PC-3 (cell line): ENCODE results near the gene CFAP58. TPM values are rescaled to one million over a fixed set of nuclear protein-coding genes. Genes with fewer than 3 reads are reported as not detected.
A peak's percentile ranks its signal among the peaks of the same experiment; 100 is the strongest.

Experiments used
- ATAC-seq: fragments of 200-7000 bp; cut with Tn5 transposase; 2 replicates; pipeline ENCODE4 v1.9.1; 2020; ENCODE audit warnings: mild to moderate bottlenecking, moderate library complexity
- BruUV-seq: library from RNA; stranded (reverse); fragments of 400-500 nt; replicated peaks from 2 replicates; lab custom pipeline; 2021; lab: Mats Ljungman, UMichigan
- CTCF ChIA-PET: fragments of 300-600 bp; sonication (Branson Sonifier 250); formaldehyde crosslinking; loops from one replicate; lab custom pipeline; 2022; ENCODE audit warnings: antibody characterized with exemption; lab: Charles Lee
- POLR2A ChIA-PET: fragments of 300-600 bp; sonication (Branson Sonifier 250); formaldehyde crosslinking; loops from one replicate; lab custom pipeline; 2022; ENCODE audit warnings: antibody characterized with exemption; ENCODE audit not compliant: unreplicated experiment; lab: Charles Lee
- DNase-seq: peaks from one replicate; pipeline ENCODE4 v3.0.0-alpha.2; 2015
- H2AFZ ChIP-seq: fragments of 300-600 bp; sonication (generic); 2 replicates; pipeline ENCODE4 v1.6.0; 2016; ENCODE audit warnings: antibody characterized with exemption, low read length
- H3F3A ChIP-seq: fragments of 300-600 bp; sonication (generic); one replicate; pipeline ENCODE4 v1.6.0; 2017; ENCODE audit warnings: antibody characterized with exemption, low read length, control low read depth, mild to moderate bottlenecking; ENCODE audit not compliant: unreplicated experiment
- H3K27ac ChIP-seq: fragments of 300-600 bp; sonication (generic); 2 replicates; pipeline ENCODE4 v1.5.1; 2016; ENCODE audit warnings: mild to moderate bottlenecking, low read length
- H3K27me3 ChIP-seq: fragments of 300-600 bp; sonication (generic); 2 replicates; pipeline ENCODE4 v1.6.1; 2016; ENCODE audit warnings: low read length, mixed read lengths
- H3K36me3 ChIP-seq: fragments of 300-600 bp; sonication (generic); 2 replicates; pipeline ENCODE4 v1.6.1; 2016; ENCODE audit warnings: low read depth, mixed run types, low read length, mixed read lengths
- H3K4me1 ChIP-seq: fragments of 300-600 bp; sonication (generic); 2 replicates; pipeline ENCODE4 v1.5.1; 2016; ENCODE audit warnings: low read length; ENCODE audit not compliant: insufficient read depth
- H3K4me2 ChIP-seq: fragments of 300-600 bp; sonication (generic); 2 replicates; pipeline ENCODE4 v1.6.0; 2016; ENCODE audit warnings: low read length
- H3K4me3 ChIP-seq: fragments of 300-600 bp; sonication (generic); 2 replicates; pipeline ENCODE4 v1.5.1; 2016; ENCODE audit warnings: mild to moderate bottlenecking, low read length, mixed read lengths
- H3K79me2 ChIP-seq: fragments of 300-600 bp; sonication (generic); 2 replicates; pipeline ENCODE4 v1.6.1; 2017; ENCODE audit warnings: low read length, mixed read lengths
- H3K9ac ChIP-seq: fragments of 300-600 bp; sonication (generic); 2 replicates; pipeline ENCODE4 v1.6.0; 2016; ENCODE audit warnings: mild to moderate bottlenecking, low read length
- H3K9me2 ChIP-seq: fragments of 300-600 bp; sonication (generic); replicated peaks from 2 replicates; pipeline ENCODE4 v1.6.1; 2016; ENCODE audit warnings: mixed run types, low read length, mixed read lengths
- H3K9me3 ChIP-seq: fragments of 300-600 bp; sonication (generic); 2 replicates; pipeline ENCODE4 v1.6.1; 2016; ENCODE audit warnings: low read length, mixed read lengths
- H4K20me1 ChIP-seq: fragments of 300-600 bp; sonication (generic); 2 replicates; pipeline ENCODE4 v1.6.1; 2016; ENCODE audit warnings: low read length, mixed read lengths
- CTCF ChIP-seq: fragments of 300-600 bp; sonication (generic); conservative IDR thresholded peaks from 2 replicates; pipeline ENCODE4 v1.5.1; 2017; ENCODE audit warnings: antibody characterized with exemption, low read depth, mild to moderate bottlenecking, low read length
- EZH2 ChIP-seq: fragments of 300-600 bp; sonication (generic); IDR thresholded peaks from one replicate; pipeline ENCODE4 v1.6.1; 2017; ENCODE audit warnings: antibody characterized with exemption, mild to moderate bottlenecking, low read length; ENCODE audit not compliant: unreplicated experiment
- EZH2phosphoT487 ChIP-seq: fragments of 300-600 bp; sonication (generic); IDR thresholded peaks from 2 replicates; pipeline ENCODE4 v1.6.1; 2018; ENCODE audit warnings: mild to moderate bottlenecking, antibody characterized with exemption, low read length, borderline replicate concordance
- intact Hi-C: fragments of 100-400 bp; cut with micrococcal nuclease; formaldehyde crosslinking; loops from 2 replicates; pipeline ENCODE4 v1.9.0; 2023
- total RNA-seq: library from RNA; depleted of rRNA; stranded (reverse); fragments of >200 nt; gene quantifications from 2 replicates; pipeline ENCODE4 v1.2.3, GENCODE V29; 2014

Gene CFAP58
- total RNA-seq, 1 experiment from 2014 or later = 0.26 TPM

GRCh38 chr10:104441329-104442000, 87.8 kb downstream of the CFAP58 start:
- TF ChIP-seq EZH2phosphoT487 (no peak), CTCF (no peak), EZH2 (no peak)
- no peaks in the 10 kb centered on the region for H3K36me3 ChIP-seq
- no peaks in the 10 kb centered on the region for H3K79me2 ChIP-seq
- no peaks in the 10 kb centered on the region for H4K20me1 ChIP-seq
- intact Hi-C loops = no loop called here
- H2AFZ ChIP-seq = no peak overlapping the region
- no peak overlapping the region for H3K9ac ChIP-seq
- H3K4me3 ChIP-seq = no peak overlapping the region
- ATAC-seq (no peak), DNase-seq (peak; percentile 9)
- no TSS peak for BruUV-seq
- no peaks in the 10 kb centered on the region for H3F3A ChIP-seq
- no peaks in the 10 kb centered on the region for H3K9me2 ChIP-seq
- CTCF ChIA-PET = no interaction called here
- H3K27ac ChIP-seq = no peak overlapping the region
- no peaks in the 10 kb centered on the region for H3K4me1 ChIP-seq
- peaks cover 3% of the 10 kb centered on the region; the same call in 1 of the 2 replicates for H3K27me3 ChIP-seq
- POLR2A ChIA-PET = no interaction called here
- H3K9me3 ChIP-seq = no peaks in the 10 kb centered on the region
- H3K4me2 ChIP-seq = no peak overlapping the region

DNA sequence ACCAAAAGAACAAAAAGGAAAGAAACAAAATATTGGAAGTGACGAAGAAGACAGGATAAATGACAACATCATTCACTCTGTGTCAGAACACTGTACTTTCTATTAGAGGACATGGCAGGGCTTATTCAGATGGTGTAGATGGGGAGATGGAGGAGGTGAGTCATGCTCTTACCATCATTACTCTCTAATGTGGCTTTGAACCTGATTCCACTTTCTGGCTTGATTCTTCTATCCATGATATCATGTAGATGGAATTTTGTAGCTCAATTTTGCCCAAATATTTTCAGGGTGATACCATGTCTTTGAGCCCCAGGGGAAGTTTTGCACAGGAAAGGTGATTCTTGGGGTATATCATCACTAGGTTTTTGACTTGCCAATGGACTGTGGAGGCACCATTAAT, 91.7 kb downstream of the CFAP58 start:
- DNase-seq (peak; percentile 41), ATAC-seq (no peak)
- Histone ChIP-seq H3K9me2 (no peaks in the 10 kb centered on the region), H3K79me2 (no peaks in the 10 kb centered on the region), H3K4me2 (no peak overlapping the region), H3K36me3 (no peaks in the 10 kb centered on the region), H2AFZ (no peak overlapping the region), H3K9me3 (no peaks in the 10 kb centered on the region), H3K4me3 (no peak overlapping the region), H3F3A (no peaks in the 10 kb centered on the region), H4K20me1 (no peaks in the 10 kb centered on the region), H3K27ac (no peak overlapping the region), H3K4me1 (no peaks in the 10 kb centered on the region), H3K9ac (no peak overlapping the region), H3K27me3 (peaks cover 26% of the 10 kb centered on the region; the same call in 1 of the 2 replicates)
- POLR2A ChIA-PET = no interaction called here
- TF ChIP-seq CTCF = no peak
- TF ChIP-seq EZH2 = no peak
- TF ChIP-seq EZH2phosphoT487 = no peak
- CTCF ChIA-PET = no interaction called here
- BruUV-seq = no TSS peak
- intact Hi-C loops = no loop called here

GRCh38 chr10:104446151-104446550, 92.5 kb downstream of the CFAP58 start:
- H3K9ac ChIP-seq = no peak overlapping the region

More at GRCh38 chr10:104446151-104446550, 92.5 kb downstream of the CFAP58 start:
- BruUV-seq = no TSS peak
- CTCF ChIA-PET = no interaction called here
- Histone ChIP-seq H3K4me3 (no peak overlapping the region), H2AFZ (no peak overlapping the region), H3K9me3 (no peaks in the 10 kb centered on the region), H3K9me2 (no peaks in the 10 kb centered on the region), H3K79me2 (no peaks in the 10 kb centered on the region), H3K27ac (no peak overlapping the region), H3K36me3 (no peaks in the 10 kb centered on the region), H3F3A (no peaks in the 10 kb centered on the region), H3K27me3 (peaks cover 24% of the 10 kb centered on the region; the same call in 1 of the 2 replicates), H4K20me1 (no peaks in the 10 kb centered on the region), H3K4me1 (no peaks in the 10 kb centered on the region), H3K4me2 (no peak overlapping the region)
- POLR2A ChIA-PET = no interaction called here
- no peak for ATAC-seq
- no peak for TF ChIP-seq CTCF
- no peak for TF ChIP-seq EZH2phosphoT487
- no peak for TF ChIP-seq EZH2
- no peak for DNase-seq
- intact Hi-C loops = no loop called here
